ENCODE data around the gene STARD3.

DNA sequence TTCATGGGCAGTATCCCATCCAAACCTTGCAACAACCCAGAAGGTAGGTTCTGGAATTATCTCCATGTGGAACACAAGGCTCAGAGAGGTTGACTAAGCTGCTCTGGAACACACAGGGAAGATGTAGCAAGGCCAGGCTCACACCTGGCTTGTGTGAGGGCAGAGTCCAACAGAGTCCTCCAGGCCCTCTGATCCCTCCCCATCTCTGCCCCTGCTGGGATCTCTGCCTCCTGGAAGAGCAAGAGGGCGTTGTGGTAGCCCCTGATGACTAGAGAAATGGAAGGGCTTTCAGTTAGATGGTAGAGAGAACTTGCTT lies 17.2 kb upstream of the STARD3 start:
- TF ChIP-seq POLR2A (IDR thresholded peaks at IDR 0.05), result no peak
- TF ChIP-seq, protein P1, sequence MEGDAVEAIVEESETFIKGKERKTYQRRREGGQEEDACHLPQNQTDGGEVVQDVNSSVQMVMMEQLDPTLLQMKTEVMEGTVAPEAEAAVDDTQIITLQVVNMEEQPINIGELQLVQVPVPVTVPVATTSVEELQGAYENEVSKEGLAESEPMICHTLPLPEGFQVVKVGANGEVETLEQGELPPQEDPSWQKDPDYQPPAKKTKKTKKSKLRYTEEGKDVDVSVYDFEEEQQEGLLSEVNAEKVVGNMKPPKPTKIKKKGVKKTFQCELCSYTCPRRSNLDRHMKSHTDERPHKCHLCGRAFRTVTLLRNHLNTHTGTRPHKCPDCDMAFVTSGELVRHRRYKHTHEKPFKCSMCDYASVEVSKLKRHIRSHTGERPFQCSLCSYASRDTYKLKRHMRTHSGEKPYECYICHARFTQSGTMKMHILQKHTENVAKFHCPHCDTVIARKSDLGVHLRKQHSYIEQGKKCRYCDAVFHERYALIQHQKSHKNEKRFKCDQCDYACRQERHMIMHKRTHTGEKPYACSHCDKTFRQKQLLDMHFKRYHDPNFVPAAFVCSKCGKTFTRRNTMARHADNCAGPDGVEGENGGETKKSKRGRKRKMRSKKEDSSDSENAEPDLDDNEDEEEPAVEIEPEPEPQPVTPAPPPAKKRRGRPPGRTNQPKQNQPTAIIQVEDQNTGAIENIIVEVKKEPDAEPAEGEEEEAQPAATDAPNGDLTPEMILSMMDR (IDR thresholded peaks at IDR 0.05), result no peak

Measured in right lobe of liver (tissue), 4 donors.